ENCODE measurements around the gene CIAO2A.

- TF ChIP-seq POLR2AphosphoS5 (IDR thresholded peaks at IDR 0.05) (no peak), POLR2A (IDR thresholded peaks at IDR 0.05) (no peak)
These were observed 67.0 kb downstream of the CIAO2A start for GRCh38 chr15:64026591-64026990.
